Stimulated activated CD8-positive, alpha-beta memory T cell treated with anti-CD3 and anti-CD28 coated beads, Interleukin-2, amount 100 ng/mL, for 1 hour (primary cell): ENCODE results near the gene MYBPH.

Source experiments
- DNase-seq, 2 donors: peaks; one replicate each; pipeline ENCODE4 v3.0.0-alpha.2; 2020; ENCODE audit warnings: low read depth in 2 of 2

MYBPH gene

DNA sequence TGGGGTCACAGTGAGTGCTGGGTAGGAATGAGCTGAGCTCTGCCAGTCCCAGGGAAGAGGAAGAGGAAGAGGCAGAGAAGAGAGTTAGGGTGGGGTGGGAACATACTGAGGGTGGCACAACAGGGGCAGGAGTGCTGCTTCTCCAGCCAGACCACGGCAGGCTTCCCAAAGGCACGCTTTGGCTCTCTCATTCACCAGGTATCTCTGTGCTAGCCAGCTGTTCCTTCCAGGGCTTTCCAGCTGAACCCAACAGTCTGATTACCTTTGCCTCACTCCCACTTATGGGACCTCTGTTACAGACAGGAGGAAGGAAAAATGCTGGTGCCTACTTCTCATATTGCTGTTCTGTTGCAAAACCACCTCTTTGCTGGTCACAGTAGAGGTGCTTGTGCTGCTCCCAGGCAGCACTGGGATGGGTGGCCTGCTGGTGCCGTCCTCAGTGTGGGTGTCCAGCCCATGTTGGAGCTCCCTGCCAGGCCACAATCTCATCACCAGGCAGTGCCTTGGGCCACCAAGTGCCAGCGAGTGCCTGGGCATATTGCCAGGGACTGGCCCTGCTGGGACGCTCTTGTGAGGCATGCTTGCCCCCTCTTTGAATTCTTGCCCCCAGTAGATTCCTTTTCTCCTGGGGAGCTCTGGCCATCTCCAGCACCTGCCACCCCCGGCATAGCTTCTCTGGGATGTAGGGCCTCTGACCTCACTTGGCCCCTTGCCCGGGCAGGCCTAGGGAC is 46.0 kb downstream of the MYBPH start:
- DNase-seq: no peak

- no peak for DNase-seq
These were observed 46.7 kb downstream of the MYBPH start for GRCh38 chr1:203128716-203129500.

DNA sequence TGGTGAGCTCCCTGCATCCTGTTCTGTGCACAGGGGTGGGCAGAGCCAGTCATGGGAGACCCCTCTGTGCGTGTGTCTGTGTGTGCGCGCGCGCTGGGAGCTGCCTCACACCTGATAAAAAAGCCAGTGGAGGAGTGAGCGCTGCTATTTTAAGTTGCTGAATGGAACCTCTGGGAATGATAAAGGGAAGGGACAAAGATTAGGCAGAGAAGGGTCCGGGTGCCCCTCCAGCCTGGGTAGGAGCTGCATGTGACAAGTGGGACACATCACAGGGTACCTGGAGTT is 47.3 kb downstream of the MYBPH start:
- DNase-seq: no peak

DNA sequence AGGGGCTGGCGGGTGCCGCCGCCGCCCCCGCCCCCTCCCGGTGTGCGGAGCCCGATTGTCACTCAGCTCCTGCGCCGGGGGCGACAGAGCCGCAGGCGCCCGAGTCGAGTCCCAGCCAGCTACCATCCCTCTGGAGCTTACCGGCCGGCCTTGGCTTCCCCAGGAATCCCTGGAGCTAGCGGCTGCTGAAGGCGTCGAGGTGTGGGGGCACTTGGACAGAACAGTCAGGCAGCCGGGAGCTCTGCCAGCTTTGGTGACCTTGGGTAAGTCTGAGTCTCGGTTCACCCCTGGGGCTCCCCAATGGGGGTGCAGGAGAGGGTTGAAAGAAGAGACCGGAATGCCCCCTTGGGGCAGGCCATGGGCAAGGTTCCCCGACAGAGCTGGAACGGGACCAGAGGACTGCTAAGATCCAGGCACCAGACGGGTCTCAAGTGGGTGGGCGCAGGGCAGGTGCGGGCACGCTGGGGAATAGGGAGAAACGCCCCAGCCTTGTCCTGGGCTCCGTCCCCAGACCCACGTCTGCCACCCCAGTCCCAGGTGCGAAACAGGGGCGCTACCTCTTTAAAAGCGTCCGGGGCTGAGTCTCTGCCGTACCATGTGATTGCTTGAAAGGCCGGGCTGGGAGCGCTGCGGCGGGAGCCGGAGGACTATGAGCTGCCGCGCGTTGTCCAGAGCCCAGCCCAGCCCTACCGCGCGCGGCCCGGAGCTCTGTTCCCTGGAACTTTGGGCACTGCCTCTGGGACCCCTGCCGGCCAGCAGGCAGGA is 47.8 kb downstream of the MYBPH start, which contains the start of gene ADORA1:
TSS of gene ADORA1 (plus strand) at position 61 of the 765 bp plus-strand sequence. CDS start 1,116 bp downstream, outside the sequence.
- DNase-seq: no peak

DNA sequence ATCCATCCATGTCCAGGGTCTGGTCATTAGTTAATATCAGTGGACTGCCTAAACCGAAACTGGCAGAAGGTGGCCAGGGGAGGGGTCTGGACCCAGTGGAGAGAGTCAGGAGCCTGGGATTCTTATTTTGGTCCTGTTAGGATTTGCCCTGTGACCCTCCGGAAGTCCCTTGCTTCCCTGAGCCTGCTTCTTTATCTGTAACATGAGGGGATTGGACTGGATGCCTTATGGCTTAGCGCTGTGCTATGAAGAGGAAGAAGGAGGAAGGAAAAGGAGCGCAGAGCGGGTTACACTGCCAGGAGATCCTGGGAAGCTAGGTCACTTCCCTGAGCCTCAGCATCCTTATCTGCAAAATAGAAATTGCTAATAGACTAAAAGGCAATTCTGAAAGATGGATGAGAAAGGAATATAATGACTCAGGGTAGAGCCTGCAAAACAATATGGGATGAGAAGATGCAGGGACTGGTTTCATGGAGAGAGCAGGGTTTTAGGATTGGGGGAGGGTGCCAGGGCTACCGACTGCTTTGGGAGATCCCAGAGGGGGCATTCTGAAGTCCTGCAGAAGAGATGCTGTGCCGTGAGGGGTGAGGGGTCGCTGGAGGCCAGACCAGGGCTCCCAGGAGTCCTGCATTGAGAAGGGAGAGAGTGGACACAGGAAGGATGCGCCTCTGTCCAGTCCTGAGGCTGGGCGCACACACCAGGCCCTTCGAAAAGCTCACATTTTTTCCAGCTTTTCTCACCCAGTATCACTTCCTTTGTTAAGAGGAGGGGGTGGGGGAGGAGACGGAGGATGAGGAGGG is 48.6 kb downstream of the MYBPH start:
- no peak for DNase-seq

DNA sequence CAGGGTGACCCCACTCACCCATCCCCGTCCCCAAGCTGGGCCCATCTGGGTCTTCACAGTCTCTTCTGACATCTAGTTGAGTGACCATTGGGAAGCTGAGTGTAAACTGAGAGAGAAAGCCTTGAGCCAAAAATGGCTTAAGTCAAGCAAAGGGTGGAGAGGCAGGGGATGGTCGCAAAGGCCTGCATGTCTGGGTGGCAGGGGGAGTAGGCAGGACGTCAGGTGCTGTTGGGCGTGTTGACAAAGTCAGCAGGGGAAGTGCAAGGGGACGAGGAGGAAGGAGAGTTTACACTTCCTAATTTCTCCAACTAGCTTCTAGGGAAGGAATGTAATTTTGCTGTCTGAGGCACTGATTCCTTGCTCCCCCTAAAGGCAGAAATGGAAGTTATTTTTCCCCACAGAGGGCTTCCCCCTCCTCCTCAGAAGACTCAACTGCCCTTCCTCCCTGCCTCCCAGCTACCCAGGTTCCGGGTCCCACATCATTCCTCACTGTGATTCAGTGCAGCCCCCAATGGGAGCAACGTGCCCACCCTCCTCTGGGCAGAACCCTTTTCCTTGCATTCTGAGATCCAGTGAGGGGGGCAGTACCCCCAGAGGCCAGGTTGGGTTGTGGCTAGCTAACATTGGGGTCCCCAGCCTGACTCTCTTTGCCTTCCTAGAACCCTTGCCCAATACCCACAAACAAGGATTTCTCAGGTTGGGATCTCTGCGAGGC is 49.3 kb downstream of the MYBPH start:
- no peak for DNase-seq

- DNase-seq: no peak
These were observed 50.9 kb downstream of the MYBPH start for GRCh38 chr1:203124546-203125317.

DNA sequence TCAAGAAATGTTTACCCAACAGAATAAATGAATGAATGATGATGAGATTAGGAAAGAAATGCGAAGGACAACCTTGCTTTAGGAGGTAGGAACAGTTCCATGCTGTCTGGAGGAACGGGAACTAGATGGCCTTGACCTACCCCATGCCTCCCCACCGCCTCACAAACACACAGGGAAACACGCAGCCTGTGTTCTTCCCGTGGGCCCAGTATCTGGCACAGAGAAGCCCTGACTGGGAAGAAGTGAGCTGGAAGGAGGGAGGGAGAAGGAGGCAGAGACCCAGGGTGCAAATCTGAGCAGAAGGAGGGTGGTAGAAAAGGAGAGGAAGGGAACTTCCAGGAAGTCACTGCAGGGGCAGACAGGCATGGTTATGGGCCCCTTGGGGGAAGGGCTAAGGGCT is 51.6 kb downstream of the MYBPH start:
- no peak for DNase-seq

GRCh38 chr1:203122159-203122558 is 53.5 kb downstream of the MYBPH start:
- no peak for DNase-seq

- DNase-seq: no peak
These were observed 54.2 kb downstream of the MYBPH start for GRCh38 chr1:203121186-203122015.

GRCh38 chr1:203120325-203121153 is 55.1 kb downstream of the MYBPH start:
- DNase-seq: no peak
